IgD-negative memory B cell (primary cell): ENCODE data around the gene CHMP3. TPM values are rescaled to one million over a fixed set of nuclear protein-coding genes. Genes with fewer than 3 reads are reported as not detected.
"Not testable (repeated sequence)": the region's sequence is repeated elsewhere in the genome, so short reads cannot be mapped to it uniquely, and the experiment has no call there.

Experiments
- H3K27ac Mint-ChIP-seq, 3 donors: one replicate each; pipeline ENCODE4 v1.8.0; 2020 to 2022; ENCODE audit warnings: mild to moderate bottlenecking in 3 of 3, mixed read lengths in 3 of 3, moderate library complexity in 1 of 3
- H3K27me3 Mint-ChIP-seq: one replicate; pipeline ENCODE4 v1.8.0; 2021; ENCODE audit warnings: mixed read lengths
- H3K36me3 Mint-ChIP-seq: one replicate; pipeline ENCODE4 v1.8.0; 2020; ENCODE audit warnings: mild to moderate bottlenecking, mixed read lengths
- H3K4me1 Mint-ChIP-seq, 3 donors: one replicate each; pipeline ENCODE4 v1.8.0; 2020 to 2022; ENCODE audit warnings: mixed read lengths in 3 of 3, mild to moderate bottlenecking in 1 of 3
- H3K4me3 Mint-ChIP-seq, 4 donors: one replicate each; pipeline ENCODE4 v1.8.0; 2020 to 2022; ENCODE audit warnings: mild to moderate bottlenecking in 4 of 4, mixed read lengths in 4 of 4, moderate library complexity in 3 of 4
- H3K9me3 Mint-ChIP-seq, 3 donors: one replicate each; pipeline ENCODE4 v1.8.0; 2020 to 2021; ENCODE audit warnings: mixed read lengths in 3 of 3, mild to moderate bottlenecking in 1 of 3
- polyA plus RNA-seq: library from polyadenylated mRNA; unstranded; fragments of 300-500 nt; fragmentation: Illumina TruSeq; gene quantifications from one replicate; pipeline ENCODE4 v1.2.3, GENCODE V29; 2021

CHMP3 gene
- polyA plus RNA-seq, 1 donor from 2014 or later = 77.1 TPM

DNA sequence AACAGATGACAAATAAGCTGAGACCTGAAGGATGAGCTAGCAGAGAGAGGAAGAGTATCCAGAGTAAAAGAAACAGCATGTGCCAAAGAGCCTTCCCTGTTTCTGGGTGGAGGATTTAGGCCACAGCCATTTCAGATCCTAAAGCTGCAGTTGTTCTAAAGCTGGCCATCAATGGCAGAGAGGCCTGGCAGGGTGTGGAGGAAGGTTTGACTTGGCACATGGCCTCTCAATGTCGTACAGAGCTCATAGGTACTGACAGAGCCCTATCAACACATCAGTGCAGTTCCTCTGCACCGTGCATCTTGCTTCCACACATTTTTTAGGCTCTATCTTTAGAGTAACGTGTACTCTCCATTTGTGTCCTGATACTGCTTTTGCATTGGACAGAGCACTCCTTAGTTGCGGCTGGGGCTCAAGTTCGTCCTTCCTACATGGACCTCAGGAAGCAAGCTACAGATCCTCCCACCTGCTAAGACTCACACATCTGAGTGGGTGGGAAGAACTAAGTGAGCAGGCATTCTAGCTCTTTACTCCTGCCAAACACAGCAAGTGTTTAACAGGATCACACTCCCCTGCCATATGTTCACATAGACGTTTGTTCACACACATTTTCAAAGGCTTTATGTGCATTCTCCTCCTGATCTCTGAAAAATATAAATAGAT, 3.0 kb upstream of the CHMP3 start:
- Mint-ChIP-seq H3K27ac (peak overlapping the region in 1 of 3 donors; percentile 20), H3K36me3 (peaks cover 3% of the 10 kb centered on the region), H3K9me3 (no peaks in the 10 kb centered on the region), H3K4me1 (peaks cover 14 to 20% (median 17%) of the 10 kb centered on the region in 3 donors), H3K4me3 (peak overlapping the region in 1 of 4 donors; percentile 15), H3K27me3 (peaks cover 1% of the 10 kb centered on the region)

DNA sequence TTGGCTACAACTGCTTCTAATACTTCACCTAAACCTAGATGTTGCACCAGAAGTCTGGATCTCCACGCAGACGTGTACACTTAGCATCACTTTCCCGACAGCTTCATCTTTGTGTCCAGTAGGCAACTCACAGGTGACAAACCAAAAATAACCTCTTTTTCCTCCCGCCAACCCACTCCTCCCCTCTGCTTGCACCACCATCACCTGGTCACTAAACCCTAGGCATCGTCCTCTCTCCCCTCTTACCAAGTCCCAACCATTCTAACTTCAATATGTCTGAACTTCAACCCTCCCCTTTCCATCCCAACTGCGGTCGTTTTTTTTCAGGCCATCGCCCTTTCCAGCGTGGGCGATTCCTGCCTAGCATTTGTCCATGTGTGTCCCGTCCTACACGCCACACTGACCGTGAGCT, 413 bp upstream of the CHMP3 start:
- Mint-ChIP-seq H3K9me3 (no peaks in the 10 kb centered on the region), H3K27ac (peak overlapping the region; percentile 88 to 99 (median 98)), H3K36me3 (no peaks in the 10 kb centered on the region), H3K4me1 (peaks cover 22 to 32% (median 23%) of the 10 kb centered on the region in 3 donors), H3K4me3 (peak overlapping the region; percentile 88 to 96 (median 95)), H3K27me3 (peaks cover 1% of the 10 kb centered on the region)

DNA sequence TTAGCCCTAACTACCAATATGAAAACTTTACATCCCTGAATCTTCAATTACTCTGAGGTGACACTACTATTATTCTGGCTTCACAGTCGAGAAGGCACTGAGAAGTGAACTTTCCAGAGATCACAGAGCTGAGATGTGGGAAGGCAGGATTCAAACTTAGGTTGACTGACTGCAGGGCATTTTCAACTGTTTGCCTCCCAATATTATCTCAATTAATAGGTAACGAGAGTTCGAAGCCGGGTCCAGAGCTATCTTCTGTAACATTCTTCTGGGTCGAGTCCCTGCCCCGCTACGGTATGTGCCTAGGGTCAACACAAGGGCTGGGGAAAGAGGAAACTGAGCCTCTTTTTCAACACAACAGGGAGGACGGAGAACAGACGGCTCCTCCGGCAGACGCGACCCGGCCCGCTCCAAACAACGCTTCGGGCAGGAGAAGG, 740 bp downstream of the CHMP3 start:
- H3K27ac Mint-ChIP-seq = peak overlapping the region; percentile 88 to 99 (median 98)
- H3K9me3 Mint-ChIP-seq = no peaks in the 10 kb centered on the region
- peaks cover 1% of the 10 kb centered on the region for H3K27me3 Mint-ChIP-seq
- H3K4me1 Mint-ChIP-seq = peaks cover 22 to 32% (median 25%) of the 10 kb centered on the region in 3 donors
- H3K36me3 Mint-ChIP-seq = no peaks in the 10 kb centered on the region
- peak overlapping the region; percentile 88 to 96 (median 95) for H3K4me3 Mint-ChIP-seq

DNA sequence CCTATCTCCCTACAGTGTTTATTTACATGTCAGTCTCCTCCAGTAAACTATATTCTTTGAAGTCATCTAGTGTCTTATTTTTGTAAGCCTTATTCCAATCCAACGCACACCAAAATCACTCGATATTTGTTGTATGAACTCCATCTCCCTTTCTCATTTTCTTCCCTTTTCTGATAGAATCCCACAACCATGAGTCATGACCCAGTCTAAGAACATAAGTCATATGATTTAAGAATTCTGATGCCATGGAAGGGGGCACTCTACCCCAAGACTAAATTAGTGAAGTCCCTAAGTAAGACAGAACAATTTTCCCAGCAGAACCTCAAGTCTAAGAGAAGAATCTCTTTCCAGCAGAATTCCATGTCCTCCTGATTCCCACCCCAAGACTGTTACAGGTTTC, 5.4 kb downstream of the CHMP3 start:
- Mint-ChIP-seq H3K9me3 (no peaks in the 10 kb centered on the region), H3K36me3 (peaks cover 6% of the 10 kb centered on the region), H3K27ac (no peak overlapping the region), H3K4me1 (peaks cover 23 to 33% (median 25%) of the 10 kb centered on the region in 3 donors), H3K4me3 (no peak overlapping the region), H3K27me3 (no peaks in the 10 kb centered on the region)

DNA sequence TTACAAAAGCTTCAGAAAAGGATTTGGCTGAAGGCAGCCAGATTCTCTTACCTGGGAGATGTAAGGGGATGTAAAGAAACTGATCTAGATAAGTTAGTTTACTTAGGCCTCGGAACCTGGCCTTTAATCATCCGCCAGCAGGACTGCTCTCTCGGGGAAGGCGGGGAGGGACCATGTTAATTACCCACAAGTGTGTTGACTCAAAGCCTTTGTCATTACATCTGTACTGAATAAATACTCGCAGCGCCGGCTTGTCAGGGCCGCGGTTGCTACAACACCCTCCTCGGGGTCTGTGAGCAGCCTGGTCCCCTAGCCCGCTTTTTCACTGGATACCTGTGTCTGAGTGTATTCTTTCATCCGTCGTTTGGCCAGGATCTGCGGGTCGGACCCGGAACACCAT, 6.7 kb downstream of the CHMP3 start:
- peaks cover 17 to 33% (median 18%) of the 10 kb centered on the region in 3 donors for H3K4me1 Mint-ChIP-seq
- no peak overlapping the region for H3K4me3 Mint-ChIP-seq
- no peaks in the 10 kb centered on the region for H3K27me3 Mint-ChIP-seq
- H3K9me3 Mint-ChIP-seq = no peaks in the 10 kb centered on the region
- peaks cover 6% of the 10 kb centered on the region for H3K36me3 Mint-ChIP-seq
- H3K27ac Mint-ChIP-seq = no peak overlapping the region

DNA sequence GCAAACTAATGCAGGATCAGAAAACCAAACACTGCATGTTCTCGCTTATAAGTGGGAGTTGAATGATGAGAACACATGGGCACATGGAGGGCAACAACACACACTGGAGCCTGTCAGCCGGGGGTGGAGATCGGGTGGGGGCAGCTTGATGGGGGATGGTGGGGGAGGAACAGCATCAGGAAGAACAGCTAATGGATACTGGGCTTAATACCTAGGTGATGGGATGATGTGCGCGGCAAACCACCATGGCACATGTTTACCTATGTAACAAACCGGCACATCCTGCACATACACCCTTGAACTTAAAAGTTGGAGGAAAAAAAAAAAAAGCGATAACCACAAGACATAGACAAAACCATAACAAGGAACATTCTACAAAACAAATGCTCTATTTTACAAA, 10.4 kb downstream of the CHMP3 start:
- Mint-ChIP-seq H3K27ac (no peak overlapping the region), H3K36me3 (peaks cover 11% of the 10 kb centered on the region), H3K4me3 (peak overlapping the region in 1 of 4 donors; percentile 20), H3K9me3 (peaks cover 0 to 4% (median 0%) of the 10 kb centered on the region in 3 donors), H3K4me1 (peaks cover 4 to 17% (median 13%) of the 10 kb centered on the region in 3 donors), H3K27me3 (no peaks in the 10 kb centered on the region)

DNA sequence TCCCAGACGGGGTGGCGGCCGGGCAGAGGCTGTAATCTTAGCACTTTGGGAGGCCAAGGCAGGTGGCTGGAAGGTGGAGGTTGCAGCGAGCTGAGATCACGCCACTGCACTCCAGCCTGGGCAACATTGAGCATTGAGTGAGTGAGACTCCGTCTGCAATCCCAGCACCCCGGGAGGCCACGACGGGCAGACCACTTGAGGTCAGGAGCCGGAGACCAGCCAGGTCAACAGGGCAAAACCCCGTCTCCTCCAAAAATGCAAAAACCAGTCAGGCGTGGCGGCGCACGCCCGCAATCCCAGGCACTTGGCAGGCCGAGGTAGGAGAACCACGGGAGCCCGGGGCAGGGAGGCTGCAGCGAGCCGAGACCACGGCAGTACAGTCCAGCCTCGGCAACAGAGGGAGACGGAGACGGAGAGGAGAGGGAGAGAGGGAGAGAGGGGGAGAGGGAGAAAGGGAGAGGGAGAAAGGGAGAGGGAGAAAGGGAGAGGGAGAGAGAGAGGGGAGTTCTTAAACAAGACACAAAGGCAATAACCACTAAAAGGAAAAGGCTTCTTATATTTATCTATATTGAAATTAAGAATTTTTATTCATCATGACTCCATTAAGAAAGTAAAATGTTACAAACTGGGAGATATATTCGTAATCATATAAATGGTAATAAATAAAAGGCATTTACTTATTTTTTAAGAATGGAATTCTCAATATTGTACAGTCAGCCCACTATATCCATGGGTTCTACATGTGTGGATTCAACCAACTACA, 13.1 kb downstream of the CHMP3 start:
- H3K27me3 Mint-ChIP-seq, H3K9me3 Mint-ChIP-seq, H3K4me3 Mint-ChIP-seq, H3K27ac Mint-ChIP-seq: not testable (repeated sequence)
- Mint-ChIP-seq H3K36me3 (peaks cover 21% of the 10 kb centered on the region), H3K4me1 (peaks cover 4 to 16% (median 6%) of the 10 kb centered on the region in 3 donors)

DNA sequence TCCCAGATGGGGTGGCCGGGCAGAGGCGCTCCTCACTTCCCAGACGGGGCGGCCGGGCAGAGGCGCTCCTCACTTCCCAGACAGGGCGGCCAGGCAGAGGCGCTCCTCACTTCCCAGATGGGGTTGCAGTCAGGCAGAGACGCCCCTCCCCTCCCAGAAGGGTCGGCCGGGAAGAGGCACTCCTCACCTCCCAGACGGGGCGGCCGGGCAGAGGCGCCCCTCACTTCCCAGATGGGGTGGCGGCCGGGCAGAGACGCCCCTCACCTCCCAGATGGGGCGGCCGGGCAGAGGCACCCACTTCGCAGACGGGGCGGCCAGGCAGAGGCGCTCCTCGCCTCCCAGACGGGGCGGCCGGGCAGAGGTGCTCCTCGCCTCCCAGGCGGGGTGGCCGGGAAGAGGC, 13.8 kb downstream of the CHMP3 start:
- H3K36me3 Mint-ChIP-seq = peaks cover 19% of the 10 kb centered on the region
- H3K4me3 Mint-ChIP-seq, H3K27ac Mint-ChIP-seq, H3K27me3 Mint-ChIP-seq, H3K9me3 Mint-ChIP-seq: not testable (repeated sequence)
- H3K4me1 Mint-ChIP-seq = peaks cover 2 to 14% (median 4%) of the 10 kb centered on the region in 3 donors

DNA sequence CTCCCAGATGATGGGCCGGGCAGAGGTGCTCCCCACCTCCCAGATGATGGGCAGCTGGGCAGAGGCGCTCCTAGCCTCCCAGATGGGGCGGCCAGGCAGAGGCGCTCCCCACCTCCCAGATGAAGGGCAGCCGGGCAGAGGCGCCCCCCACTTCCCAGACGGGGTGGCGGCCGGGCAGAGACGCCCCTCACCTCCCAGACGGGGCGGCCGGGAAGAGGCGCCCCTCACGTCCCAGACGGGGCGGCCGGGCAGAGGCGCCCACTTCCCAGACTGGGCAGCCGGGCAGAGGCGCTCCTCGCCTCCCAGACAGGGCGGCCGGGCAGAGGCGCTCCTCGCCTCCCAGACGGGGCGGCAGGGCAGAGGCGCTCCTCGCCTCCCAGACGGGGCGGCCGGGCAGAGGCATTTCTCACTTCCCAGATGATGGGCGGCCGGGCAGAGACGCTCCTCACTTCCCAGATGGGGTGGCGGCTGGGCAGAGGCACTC, 14.3 kb downstream of the CHMP3 start:
- not testable (repeated sequence) for H3K27me3 Mint-ChIP-seq, H3K4me3 Mint-ChIP-seq, H3K27ac Mint-ChIP-seq, H3K9me3 Mint-ChIP-seq
- Mint-ChIP-seq H3K4me1 (peaks cover 0 to 14% (median 4%) of the 10 kb centered on the region in 3 donors), H3K36me3 (peaks cover 17% of the 10 kb centered on the region)

DNA sequence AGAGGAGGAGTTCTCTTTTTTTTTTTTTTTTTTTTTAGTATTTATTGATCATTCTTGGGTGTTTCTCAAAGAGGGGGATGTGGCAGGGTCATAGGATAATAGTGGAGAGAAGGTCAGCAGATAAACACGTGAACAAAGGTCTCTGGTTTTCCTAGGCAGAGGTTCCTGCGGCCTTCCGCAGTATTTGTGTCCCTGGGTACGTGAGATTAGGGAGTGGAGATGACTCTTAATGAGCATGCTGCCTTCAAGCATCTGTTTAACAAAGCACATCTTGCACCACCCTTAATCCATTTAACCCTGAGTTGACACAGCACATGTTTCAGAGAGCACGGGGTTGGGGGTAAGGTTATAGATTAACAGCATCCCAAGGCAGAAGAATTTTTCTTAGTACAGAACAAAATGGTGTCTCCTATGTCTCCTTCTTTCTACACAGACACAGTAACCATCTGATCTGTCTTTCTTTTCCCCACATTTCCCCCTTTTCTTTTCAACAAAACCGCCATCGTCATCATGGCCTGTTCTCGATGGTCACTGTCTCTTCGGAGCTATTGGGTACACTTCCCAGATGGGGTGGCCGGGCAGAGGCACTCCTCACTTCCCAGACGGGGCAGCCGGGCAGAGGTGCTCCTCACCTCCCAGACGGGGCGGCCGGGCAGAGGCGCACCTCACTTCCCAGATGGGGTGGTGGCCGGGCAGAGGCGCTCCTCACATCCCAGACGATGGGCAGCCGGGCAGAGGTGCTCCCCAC, 14.9 kb downstream of the CHMP3 start:
- Mint-ChIP-seq H3K36me3 (peaks cover 17% of the 10 kb centered on the region), H3K4me1 (peaks cover 0 to 14% (median 4%) of the 10 kb centered on the region in 3 donors)
- not testable (repeated sequence) for H3K27ac Mint-ChIP-seq, H3K4me3 Mint-ChIP-seq, H3K27me3 Mint-ChIP-seq, H3K9me3 Mint-ChIP-seq

DNA sequence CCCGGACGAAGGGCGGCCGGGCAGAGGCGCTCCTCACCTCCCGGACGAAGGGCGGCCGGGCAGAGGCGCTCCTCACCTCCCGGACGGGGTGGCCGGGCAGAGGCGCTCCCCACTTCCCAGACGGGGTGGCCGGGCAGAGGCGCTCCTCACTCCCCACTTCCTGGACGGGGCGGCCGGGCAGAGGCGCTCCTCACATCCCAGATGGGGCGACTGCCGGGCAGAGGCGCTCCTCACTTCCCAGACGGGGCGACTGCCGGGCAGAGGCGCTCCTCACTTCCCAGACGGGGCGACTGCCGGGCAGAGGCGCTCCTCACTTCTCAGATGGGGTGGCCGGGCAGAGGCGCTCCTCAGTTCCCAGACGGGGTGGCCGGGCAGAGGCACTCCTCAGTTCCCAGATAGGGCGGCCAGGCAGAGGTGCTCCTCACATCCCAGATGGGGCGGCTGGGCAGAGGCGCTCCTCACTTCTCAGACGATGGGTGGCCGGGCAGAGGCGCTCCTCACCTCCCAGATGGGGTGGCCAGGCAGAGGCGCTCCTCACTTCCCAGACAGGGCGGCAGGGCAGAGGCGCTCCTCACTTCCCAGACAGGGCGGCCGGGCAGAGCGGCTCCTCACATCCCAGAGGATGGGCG, 17.8 kb downstream of the CHMP3 start:
- not testable (repeated sequence) for H3K9me3 Mint-ChIP-seq, H3K27ac Mint-ChIP-seq, H3K27me3 Mint-ChIP-seq, H3K4me1 Mint-ChIP-seq, H3K4me3 Mint-ChIP-seq
- H3K36me3 Mint-ChIP-seq = peaks cover 17% of the 10 kb centered on the region

DNA sequence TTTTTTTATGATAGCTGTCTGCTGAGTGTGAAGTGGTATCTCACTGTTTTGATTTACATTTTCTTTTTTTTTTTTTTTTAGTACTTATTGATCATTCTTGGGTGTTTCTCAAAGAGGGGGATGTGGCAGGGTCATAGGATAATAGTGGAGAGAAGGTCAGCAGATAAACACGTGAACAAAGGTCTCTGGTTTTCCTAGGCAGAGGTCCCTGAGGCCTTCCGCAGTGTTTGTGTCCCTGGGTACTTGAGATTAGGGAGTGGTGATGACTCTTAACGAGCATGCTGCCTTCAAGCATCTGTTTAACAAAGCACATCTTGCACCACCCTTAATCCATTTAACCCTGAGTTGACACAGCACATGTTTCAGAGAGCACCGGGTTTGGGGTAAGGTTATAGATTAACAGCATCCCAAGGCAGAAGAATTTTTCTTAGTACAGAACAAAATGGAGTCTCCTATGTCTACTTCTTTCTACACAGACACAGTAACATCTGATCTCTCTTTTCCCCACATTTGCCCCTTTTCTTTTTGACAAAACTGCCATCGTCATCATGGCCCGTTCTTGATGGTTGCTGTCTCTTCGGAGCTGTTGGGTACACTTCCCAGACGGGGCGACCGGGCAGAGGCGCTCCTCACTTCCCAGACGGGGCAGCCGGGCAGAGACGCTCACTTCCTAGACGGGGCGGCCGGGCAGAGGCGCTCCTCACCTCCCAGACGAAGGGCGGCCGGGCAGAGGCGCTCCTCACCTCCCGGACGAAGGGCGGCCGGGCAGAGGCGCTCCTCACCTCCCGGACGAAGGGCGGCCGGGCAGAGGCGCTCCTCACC, 18.8 kb downstream of the CHMP3 start:
- not testable (repeated sequence) for H3K27ac Mint-ChIP-seq, H3K9me3 Mint-ChIP-seq, H3K27me3 Mint-ChIP-seq, H3K4me3 Mint-ChIP-seq, H3K4me1 Mint-ChIP-seq
- H3K36me3 Mint-ChIP-seq = peaks cover 22% of the 10 kb centered on the region

DNA sequence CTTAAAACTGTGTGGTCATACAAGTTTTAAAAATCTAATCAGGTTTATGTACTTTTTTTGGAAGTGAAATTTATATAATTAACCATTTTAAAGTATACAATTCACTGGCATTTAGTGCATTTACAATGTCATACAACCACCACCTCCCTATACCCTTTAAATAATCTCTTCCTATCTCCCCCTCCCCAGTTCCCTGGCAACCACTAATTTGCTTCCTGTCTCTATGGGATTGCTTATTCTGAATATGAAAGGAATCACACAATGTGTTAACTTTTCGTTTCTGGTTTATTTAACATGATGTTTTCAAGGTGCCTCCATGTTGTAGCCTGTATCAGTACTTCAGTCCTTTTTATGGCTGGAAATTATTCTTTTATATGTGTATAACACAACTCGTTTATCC, 19.4 kb downstream of the CHMP3 start:
- H3K4me3 Mint-ChIP-seq = no peak overlapping the region
- peak overlapping the region in 1 of 3 donors; percentile 53 for H3K27ac Mint-ChIP-seq
- H3K4me1 Mint-ChIP-seq = peaks cover 0 to 3% (median 0%) of the 10 kb centered on the region in 3 donors
- peaks cover 25% of the 10 kb centered on the region for H3K36me3 Mint-ChIP-seq
- peaks cover 0 to 9% (median 5%) of the 10 kb centered on the region in 3 donors for H3K9me3 Mint-ChIP-seq
- no peaks in the 10 kb centered on the region for H3K27me3 Mint-ChIP-seq

DNA sequence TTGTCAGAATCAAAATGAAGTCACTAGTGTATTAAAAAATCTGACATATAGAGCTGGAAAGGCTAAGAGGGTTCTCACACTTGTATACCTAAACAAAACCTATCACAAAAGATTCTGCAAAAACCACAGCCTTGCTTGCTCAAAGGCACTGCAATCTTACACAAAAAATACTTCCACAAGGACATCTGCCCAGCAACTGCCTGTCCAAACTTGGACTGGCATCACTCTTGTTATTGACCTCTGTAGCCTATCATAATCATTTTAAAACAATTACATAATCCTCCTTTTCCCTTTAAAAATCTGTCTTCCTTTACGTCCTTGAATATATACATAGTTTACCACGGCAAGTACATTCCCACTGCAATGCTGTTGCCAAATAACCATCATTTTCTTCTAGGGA, 19.9 kb downstream of the CHMP3 start:
- Mint-ChIP-seq H3K27ac (no peak overlapping the region), H3K36me3 (peaks cover 24% of the 10 kb centered on the region), H3K4me3 (no peak overlapping the region), H3K4me1 (peaks cover 0 to 3% (median 0%) of the 10 kb centered on the region in 3 donors), H3K27me3 (no peaks in the 10 kb centered on the region), H3K9me3 (peaks cover 0 to 9% (median 5%) of the 10 kb centered on the region in 3 donors)
